ENCODE data around the gene MINDY1. TPM values are rescaled to one million over a fixed set of nuclear protein-coding genes. Genes with fewer than 3 reads are reported as not detected.

The MINDY1 gene
- total and polyA plus RNA-seq, 8 donors: 23.1 to 35.5 (median 30.6) TPM

DNA sequence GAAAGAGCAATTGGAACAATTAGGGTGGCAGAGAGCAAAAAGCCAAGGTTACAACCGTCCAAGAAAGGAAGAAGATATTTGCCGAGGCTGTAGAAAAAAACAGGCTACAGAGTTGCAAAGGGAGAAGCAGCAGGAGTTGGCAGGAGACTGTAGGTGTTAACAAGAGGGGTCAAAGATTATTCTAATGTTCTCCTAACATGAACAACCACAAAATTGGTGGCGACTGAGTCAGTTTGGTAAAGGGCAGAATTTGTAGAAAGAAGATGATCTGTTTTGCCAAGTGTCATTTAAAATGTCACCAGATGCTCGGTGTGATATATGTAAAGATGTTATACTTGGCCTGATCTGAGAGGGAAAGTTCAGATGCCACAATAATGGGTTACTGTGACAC is 1.1 kb upstream of the MINDY1 start:
- ATAC-seq (no peak), DNase-seq (no peak), FAIRE-seq (no peak)
- H3K9me3 ChIP-seq: no peaks in the 10 kb centered on the region
- WGBS, 2 donors: 6 to 8% methylated on average over 4 of the region's 4 CpGs
- no peaks in the 10 kb centered on the region for H3K36me3 ChIP-seq
- TF ChIP-seq, protein P1, sequence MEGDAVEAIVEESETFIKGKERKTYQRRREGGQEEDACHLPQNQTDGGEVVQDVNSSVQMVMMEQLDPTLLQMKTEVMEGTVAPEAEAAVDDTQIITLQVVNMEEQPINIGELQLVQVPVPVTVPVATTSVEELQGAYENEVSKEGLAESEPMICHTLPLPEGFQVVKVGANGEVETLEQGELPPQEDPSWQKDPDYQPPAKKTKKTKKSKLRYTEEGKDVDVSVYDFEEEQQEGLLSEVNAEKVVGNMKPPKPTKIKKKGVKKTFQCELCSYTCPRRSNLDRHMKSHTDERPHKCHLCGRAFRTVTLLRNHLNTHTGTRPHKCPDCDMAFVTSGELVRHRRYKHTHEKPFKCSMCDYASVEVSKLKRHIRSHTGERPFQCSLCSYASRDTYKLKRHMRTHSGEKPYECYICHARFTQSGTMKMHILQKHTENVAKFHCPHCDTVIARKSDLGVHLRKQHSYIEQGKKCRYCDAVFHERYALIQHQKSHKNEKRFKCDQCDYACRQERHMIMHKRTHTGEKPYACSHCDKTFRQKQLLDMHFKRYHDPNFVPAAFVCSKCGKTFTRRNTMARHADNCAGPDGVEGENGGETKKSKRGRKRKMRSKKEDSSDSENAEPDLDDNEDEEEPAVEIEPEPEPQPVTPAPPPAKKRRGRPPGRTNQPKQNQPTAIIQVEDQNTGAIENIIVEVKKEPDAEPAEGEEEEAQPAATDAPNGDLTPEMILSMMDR (IDR thresholded peaks at IDR 0.05): no peak
- H3K4me1 ChIP-seq: peaks cover 10 to 38% (median 19%) of the 10 kb centered on the region in 3 donors
- peak overlapping the region; percentile 46 to 94 (median 80) for H3K27ac ChIP-seq
- intact Hi-C loops (cut with DNase I): no loop called here
- H3K27me3 ChIP-seq: no peaks in the 10 kb centered on the region
- peak overlapping the region in 2 of 4 donors; percentile 56 to 67 for H3K4me3 ChIP-seq

DNA sequence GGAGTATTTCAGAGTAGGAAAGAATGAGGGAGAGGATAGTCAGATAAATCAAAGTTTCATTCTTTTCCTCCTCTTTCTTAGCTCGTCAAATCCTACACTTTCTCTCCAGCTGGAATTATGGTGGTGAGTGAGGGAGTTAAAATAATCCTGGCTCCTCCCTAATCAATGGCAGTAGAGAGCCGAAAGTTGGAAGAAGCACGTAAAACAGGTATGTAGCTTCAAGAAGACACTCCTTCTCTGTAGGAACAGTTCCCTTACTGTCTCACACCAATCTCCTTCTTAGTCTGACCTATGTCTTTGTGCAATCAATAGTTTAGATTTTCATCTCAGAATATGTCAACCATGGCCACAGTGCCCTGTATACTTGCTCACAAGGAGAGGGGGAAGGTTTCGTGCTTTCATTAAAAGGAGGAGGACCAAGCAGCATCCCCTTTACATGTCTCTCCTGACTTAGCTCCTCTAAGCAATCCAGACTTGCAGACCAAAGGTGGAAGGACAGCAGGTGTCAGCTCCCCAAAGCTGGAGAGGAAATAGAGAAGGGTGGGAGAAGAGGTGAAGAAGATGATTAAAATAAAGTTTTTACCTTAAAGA is 878 bp downstream of the MINDY1 start:
- intact Hi-C loops (cut with DNase I): no loop called here
- 0 to 3% methylated on average over 4 of the region's 4 CpGs for WGBS, 2 donors
- TF ChIP-seq, protein P1 (IDR thresholded peaks at IDR 0.05): no peak
- peak in 3 of 4 donors; percentile 0 to 1 (median 1) for ATAC-seq
- no peak for FAIRE-seq
- peaks cover 10 to 43% (median 17%) of the 10 kb centered on the region in 3 donors for H3K4me1 ChIP-seq
- peaks cover 0 to 14% (median 6%) of the 10 kb centered on the region in 3 donors for H3K36me3 ChIP-seq
- H3K27me3 ChIP-seq: no peaks in the 10 kb centered on the region
- no peak for DNase-seq
- H3K9me3 ChIP-seq: no peaks in the 10 kb centered on the region
- peak overlapping the region; percentile 78 to 94 (median 81) for H3K27ac ChIP-seq
- peak overlapping the region; percentile 37 to 69 (median 60) for H3K4me3 ChIP-seq

DNA sequence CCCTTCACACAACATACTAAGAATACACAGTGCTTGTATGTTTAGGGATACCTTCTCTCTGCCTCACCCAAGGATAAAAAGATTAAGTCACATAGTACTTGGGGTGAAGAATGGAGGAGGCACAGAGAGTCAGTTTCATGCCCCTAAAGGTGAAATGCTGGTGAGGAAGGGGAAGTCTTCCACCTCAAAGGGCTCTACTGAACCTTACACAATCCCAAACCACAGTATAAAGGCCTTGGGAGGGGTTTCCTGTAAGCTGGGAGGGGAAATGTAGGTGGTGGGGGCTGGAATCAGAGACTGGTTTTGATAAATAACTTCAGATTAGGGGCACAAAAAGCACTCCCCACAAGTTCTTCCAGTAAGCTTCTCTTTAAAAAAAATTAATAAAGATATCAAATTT is 3.5 kb downstream of the MINDY1 start:
- FAIRE-seq: no peak
- peaks cover 0 to 38% (median 15%) of the 10 kb centered on the region in 3 donors for H3K36me3 ChIP-seq
- TF ChIP-seq, protein P1 (IDR thresholded peaks at IDR 0.05): no peak
- no peak for DNase-seq
- no peak for ATAC-seq
- peaks cover 10 to 33% (median 11%) of the 10 kb centered on the region in 3 donors for H3K4me1 ChIP-seq
- intact Hi-C loops (cut with DNase I): no loop called here
- H3K9me3 ChIP-seq: no peaks in the 10 kb centered on the region
- no peaks in the 10 kb centered on the region for H3K27me3 ChIP-seq
- H3K27ac ChIP-seq: peak overlapping the region in 1 of 4 donors; percentile 33
- H3K4me3 ChIP-seq: peak overlapping the region in 2 of 4 donors; percentile 67 to 69

DNA sequence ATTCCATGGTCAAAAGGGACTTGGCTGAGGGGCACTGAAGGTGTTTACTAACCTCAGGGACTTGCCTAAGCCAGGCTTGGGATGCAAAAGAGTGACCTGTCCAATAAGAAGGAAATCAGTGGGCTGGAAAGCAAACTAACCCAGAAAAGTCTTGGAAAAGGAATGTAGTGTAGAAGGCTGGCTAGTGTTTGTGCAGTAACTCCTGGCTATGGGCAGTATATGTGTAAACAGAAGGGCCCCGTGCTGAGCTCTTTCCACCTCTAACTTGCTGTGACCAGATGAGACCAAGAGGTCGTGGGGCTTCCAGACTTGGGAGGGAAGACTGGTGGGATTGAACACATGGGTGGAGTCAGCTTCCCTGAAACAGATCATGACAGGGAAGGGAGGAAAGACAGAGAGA is 4.1 kb downstream of the MINDY1 start:
- intact Hi-C loops (cut with DNase I): no loop called here
- WGBS, 2 donors: 10 to 15% methylated on average over 2 of the region's 2 CpGs
- Histone ChIP-seq H3K9me3 (no peaks in the 10 kb centered on the region), H3K27me3 (no peaks in the 10 kb centered on the region), H3K27ac (peak overlapping the region in 1 of 4 donors; percentile 11), H3K36me3 (peaks cover 0 to 44% (median 20%) of the 10 kb centered on the region in 3 donors), H3K4me1 (peaks cover 8 to 29% (median 8%) of the 10 kb centered on the region in 3 donors), H3K4me3 (peak overlapping the region in 1 of 4 donors; percentile 67)
- DNase-seq (no peak), FAIRE-seq (no peak), ATAC-seq (no peak)
- TF ChIP-seq, protein P1 (IDR thresholded peaks at IDR 0.05): no peak

DNA sequence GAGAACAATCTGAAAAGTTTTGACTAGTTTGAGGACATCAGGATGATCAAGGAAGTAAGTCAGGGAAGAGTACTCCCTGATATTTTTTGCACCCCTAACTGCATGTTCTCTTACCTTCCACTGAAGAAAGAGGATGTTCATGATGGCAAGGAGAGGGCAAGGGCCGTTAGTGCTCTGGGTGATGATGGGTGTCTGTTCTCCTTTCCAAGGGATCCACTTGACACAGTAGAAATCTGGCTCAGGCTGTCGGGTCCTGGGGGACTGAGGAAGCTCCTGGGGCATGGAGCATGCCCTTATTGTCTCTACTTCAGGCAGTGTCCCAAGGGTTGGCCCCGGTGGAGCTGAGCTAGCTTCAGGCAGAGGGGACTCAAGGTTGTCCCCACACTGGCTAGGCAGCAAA is 4.7 kb downstream of the MINDY1 start:
- FAIRE-seq: no peak
- no peaks in the 10 kb centered on the region for H3K27me3 ChIP-seq
- peaks cover 0 to 49% (median 26%) of the 10 kb centered on the region in 3 donors for H3K36me3 ChIP-seq
- no peak overlapping the region for H3K4me3 ChIP-seq
- H3K27ac ChIP-seq: no peak overlapping the region
- H3K9me3 ChIP-seq: no peaks in the 10 kb centered on the region
- no peak for DNase-seq
- WGBS, 2 donors: 65 to 77% methylated on average over 3 of the region's 3 CpGs
- TF ChIP-seq, protein P1 (IDR thresholded peaks at IDR 0.05): no peak
- intact Hi-C loops (cut with DNase I): no loop called here
- ATAC-seq: no peak
- peaks cover 2 to 23% (median 3%) of the 10 kb centered on the region in 3 donors for H3K4me1 ChIP-seq

Data from pancreas (tissue), 10 donors.